CD4-positive, CD25-positive, alpha-beta regulatory T cell (primary cell): Measurements from ENCODE around the gene SEC14L2. TPM values are rescaled to one million over a fixed set of nuclear protein-coding genes. Genes with fewer than 3 reads are reported as not detected.

Source experiments
- ATAC-seq, 2 donors: fragments of 150-1000 bp; cut with Tn5 transposase; one replicate each; pipeline ENCODE4 v1.10.0; 2021; ENCODE audit warnings: low read depth in 2 of 2, moderate number of reproducible peaks in 2 of 2, moderate library complexity in 1 of 2
- DNase-seq, 3 donors: peaks; one replicate each; pipeline versions ENCODE4 v3.0.0 to v3.0.0-alpha.2; 2012 to 2022; ENCODE audit warnings: mixed read lengths in 1 of 3
- H3K27ac ChIP-seq: one replicate; pipeline ENCODE4 v1.7.0; 2013; ENCODE audit warnings: mild to moderate bottlenecking, low read length; ENCODE audit not compliant: insufficient read depth, poor library complexity, severe bottlenecking
- H3K27me3 ChIP-seq: one replicate; pipeline ENCODE4 v1.7.0; 2013; ENCODE audit warnings: low read length; ENCODE audit not compliant: control insufficient read depth, insufficient read depth
- H3K36me3 ChIP-seq: one replicate; pipeline ENCODE4 v1.7.0; 2013; ENCODE audit warnings: mild to moderate bottlenecking, low read length, moderate library complexity; ENCODE audit not compliant: control insufficient read depth, insufficient read depth
- H3K4me1 ChIP-seq: 2 replicates; pipeline ENCODE4 v1.7.0; 2013; ENCODE audit warnings: mild to moderate bottlenecking, low read length; ENCODE audit not compliant: insufficient read depth, control insufficient read depth, poor library complexity, severe bottlenecking
- H3K4me3 ChIP-seq: one replicate; pipeline ENCODE4 v1.7.0; 2013; ENCODE audit warnings: low read depth, mild to moderate bottlenecking, low read length, moderate library complexity
- H3K9me3 ChIP-seq, 2 experiments: 1 replicate in 1 of 2; 2 replicates in 1 of 2; pipeline ENCODE4 v1.7.0; 2013; ENCODE audit warnings: low read length in 2 of 2, mild to moderate bottlenecking in 1 of 2, moderate library complexity in 1 of 2; ENCODE audit not compliant: control insufficient read depth in 2 of 2
- H3K27ac Mint-ChIP-seq, 3 donors: one replicate each; pipeline ENCODE4 v1.8.0; 2020 to 2022; ENCODE audit warnings: mild to moderate bottlenecking in 3 of 3, mixed read lengths in 3 of 3, moderate library complexity in 2 of 3
- H3K27me3 Mint-ChIP-seq: one replicate; pipeline ENCODE4 v1.8.0; 2022; ENCODE audit warnings: mild to moderate bottlenecking, mixed read lengths
- H3K36me3 Mint-ChIP-seq: one replicate; pipeline ENCODE4 v1.8.0; 2020; ENCODE audit warnings: mixed read lengths
- H3K4me1 Mint-ChIP-seq, 4 donors: one replicate each; pipeline ENCODE4 v1.8.0; 2020 to 2022; ENCODE audit warnings: mixed read lengths in 4 of 4, mild to moderate bottlenecking in 1 of 4
- H3K4me3 Mint-ChIP-seq, 4 donors: one replicate each; pipeline ENCODE4 v1.8.0; 2020 to 2022; ENCODE audit warnings: mild to moderate bottlenecking in 4 of 4, mixed read lengths in 4 of 4, moderate library complexity in 3 of 4
- H3K9me3 Mint-ChIP-seq, 7 donors: one replicate each; pipeline ENCODE4 v1.8.0; 2020 to 2022; ENCODE audit warnings: mixed read lengths in 7 of 7, mild to moderate bottlenecking in 3 of 7, moderate library complexity in 2 of 7
- polyA plus RNA-seq, 4 donors: library from polyadenylated mRNA; unstranded; fragments of 300-500 nt; fragmentation: Illumina TruSeq; gene quantifications; one replicate each; pipeline ENCODE4 v1.2.3, GENCODE V29; 2021
- total RNA-seq: library from RNA; stranded (reverse); gene quantifications from one replicate; pipeline ENCODE4 v1.2.3, GENCODE V29; 2022

The SEC14L2 gene
- total and polyA plus RNA-seq, 5 donors from 2014 or later: 3.1 to 69.0 (median 4.2) TPM

- peaks cover 1 to 14% (median 3%) of the 10 kb centered on the region in 4 donors for H3K4me1 Mint-ChIP-seq
- Histone ChIP-seq H3K27me3 (no peaks in the 10 kb centered on the region), H3K36me3 (no peaks in the 10 kb centered on the region), H3K9me3 (no peaks in the 10 kb centered on the region), H3K27ac (no peak overlapping the region), H3K4me1 (peaks cover 2% of the 10 kb centered on the region), H3K4me3 (no peak overlapping the region)
- H3K4me3 Mint-ChIP-seq: no peak overlapping the region
- H3K27ac Mint-ChIP-seq: peak overlapping the region in 1 of 3 donors; percentile 71
- no peak for DNase-seq
- peaks cover 0 to 2% (median 0%) of the 10 kb centered on the region in 7 donors for H3K9me3 Mint-ChIP-seq
- no peaks in the 10 kb centered on the region for H3K36me3 Mint-ChIP-seq
- H3K27me3 Mint-ChIP-seq: no peaks in the 10 kb centered on the region
- ATAC-seq: no peak
These were observed 15.6 kb upstream of the SEC14L2 start for GRCh38 chr22:30381264-30381663.

GRCh38 chr22:30382340-30382739 lies 14.5 kb upstream of the SEC14L2 start:
- Mint-ChIP-seq H3K36me3 (no peaks in the 10 kb centered on the region), H3K9me3 (peaks cover 0 to 2% (median 0%) of the 10 kb centered on the region in 7 donors), H3K27ac (peak overlapping the region in 1 of 3 donors; percentile 38), H3K4me3 (no peak overlapping the region), H3K27me3 (no peaks in the 10 kb centered on the region), H3K4me1 (peaks cover 2 to 14% (median 6%) of the 10 kb centered on the region in 4 donors)
- H3K9me3 ChIP-seq: no peaks in the 10 kb centered on the region
- no peak overlapping the region for H3K27ac ChIP-seq
- no peak overlapping the region for H3K4me3 ChIP-seq
- no peaks in the 10 kb centered on the region for H3K36me3 ChIP-seq
- H3K4me1 ChIP-seq: peaks cover 8% of the 10 kb centered on the region
- no peak for ATAC-seq
- no peak for DNase-seq
- H3K27me3 ChIP-seq: no peaks in the 10 kb centered on the region

GRCh38 chr22:30383061-30383460 lies 13.8 kb upstream of the SEC14L2 start:
- no peaks in the 10 kb centered on the region for H3K36me3 ChIP-seq
- Mint-ChIP-seq H3K9me3 (peaks cover 0 to 2% (median 0%) of the 10 kb centered on the region in 7 donors), H3K27ac (no peak overlapping the region), H3K4me1 (peaks cover 2 to 12% (median 7%) of the 10 kb centered on the region in 4 donors), H3K27me3 (no peaks in the 10 kb centered on the region), H3K36me3 (no peaks in the 10 kb centered on the region), H3K4me3 (peak overlapping the region in 1 of 4 donors; percentile 63)
- H3K27me3 ChIP-seq: no peaks in the 10 kb centered on the region
- no peak for DNase-seq
- H3K4me3 ChIP-seq: no peak overlapping the region
- H3K4me1 ChIP-seq: peaks cover 11% of the 10 kb centered on the region
- no peaks in the 10 kb centered on the region for H3K9me3 ChIP-seq
- no peak overlapping the region for H3K27ac ChIP-seq
- no peak for ATAC-seq

GRCh38 chr22:30385942-30386341 lies 10.9 kb upstream of the SEC14L2 start:
- Histone ChIP-seq H3K36me3 (no peaks in the 10 kb centered on the region), H3K9me3 (no peaks in the 10 kb centered on the region), H3K4me1 (peaks cover 11% of the 10 kb centered on the region), H3K27ac (no peak overlapping the region), H3K4me3 (no peak overlapping the region), H3K27me3 (no peaks in the 10 kb centered on the region)
- Mint-ChIP-seq H3K4me3 (peak overlapping the region; percentile 79 to 90 (median 86)), H3K27ac (peak overlapping the region in 1 of 3 donors; percentile 55), H3K36me3 (no peaks in the 10 kb centered on the region), H3K4me1 (peaks cover 2 to 15% (median 7%) of the 10 kb centered on the region in 4 donors), H3K9me3 (peaks cover 0 to under 1% (median 0%) of the 10 kb centered on the region in 7 donors), H3K27me3 (peaks cover 8% of the 10 kb centered on the region)
- DNase-seq (no peak), ATAC-seq (no peak)

GRCh38 chr22:30386608-30386959 lies 10.2 kb upstream of the SEC14L2 start:
- H3K4me1 ChIP-seq: peaks cover 11% of the 10 kb centered on the region
- H3K27ac Mint-ChIP-seq: peak overlapping the region in 1 of 3 donors; percentile 55
- no peaks in the 10 kb centered on the region for H3K9me3 ChIP-seq
- peaks cover 4 to 21% (median 11%) of the 10 kb centered on the region in 4 donors for H3K4me1 Mint-ChIP-seq
- no peak overlapping the region for H3K27ac ChIP-seq
- no peaks in the 10 kb centered on the region for H3K36me3 ChIP-seq
- H3K27me3 ChIP-seq: no peaks in the 10 kb centered on the region
- no peaks in the 10 kb centered on the region for H3K9me3 Mint-ChIP-seq
- peak overlapping the region; percentile 79 to 90 (median 86) for H3K4me3 Mint-ChIP-seq
- H3K36me3 Mint-ChIP-seq: no peaks in the 10 kb centered on the region
- DNase-seq (no peak), ATAC-seq (no peak)
- no peak overlapping the region for H3K4me3 ChIP-seq
- peaks cover 13% of the 10 kb centered on the region for H3K27me3 Mint-ChIP-seq

- Mint-ChIP-seq H3K4me1 (peaks cover 4 to 22% (median 11%) of the 10 kb centered on the region in 4 donors), H3K4me3 (peak within 1 kb of the TSS; percentile 82 to 90 (median 86)), H3K9me3 (no peaks in the 10 kb centered on the region), H3K36me3 (no peaks in the 10 kb centered on the region), H3K27ac (peak within 1 kb of the TSS in 1 of 3 donors; percentile 71), H3K27me3 (peaks cover 13% of the 10 kb centered on the region)
- H3K36me3 ChIP-seq: no peaks in the 10 kb centered on the region
- H3K27ac ChIP-seq: no peak within 1 kb of the TSS
- H3K27me3 ChIP-seq: no peaks in the 10 kb centered on the region
- peak; percentile 87 for ATAC-seq
- H3K4me3 ChIP-seq: no peak within 1 kb of the TSS
- peaks cover 11% of the 10 kb centered on the region for H3K4me1 ChIP-seq
- H3K9me3 ChIP-seq: no peaks in the 10 kb centered on the region
- DNase-seq: peak; percentile 78 to 79 (median 78)
These were observed 9.6 kb upstream of the SEC14L2 start, which contains the start of gene RNF215 for GRCh38 chr22:30386960-30387827. Gene RNF215 (minus strand): TSS chr22:30387411. CDS start chr22:30387313, 98 bp downstream.

- Mint-ChIP-seq H3K9me3 (peaks cover 0 to 1% (median 0%) of the 10 kb centered on the region in 7 donors), H3K27me3 (peaks cover 27% of the 10 kb centered on the region), H3K4me3 (peak overlapping the region in 2 of 4 donors; percentile 15 to 44), H3K36me3 (no peaks in the 10 kb centered on the region), H3K4me1 (peaks cover 0 to 28% (median 10%) of the 10 kb centered on the region in 4 donors), H3K27ac (peak overlapping the region in 2 of 3 donors; percentile 73 to 92)
- peak; percentile 56 to 60 for ATAC-seq
- H3K4me3 ChIP-seq: no peak overlapping the region
- H3K36me3 ChIP-seq: no peaks in the 10 kb centered on the region
- peak; percentile 64 to 86 (median 80) for DNase-seq
- H3K27ac ChIP-seq: no peak overlapping the region
- no peaks in the 10 kb centered on the region for H3K9me3 ChIP-seq
- H3K4me1 ChIP-seq: peaks cover 12% of the 10 kb centered on the region
- H3K27me3 ChIP-seq: no peaks in the 10 kb centered on the region
These were observed 5.7 kb upstream of the SEC14L2 start for GRCh38 chr22:30390974-30391691.
